Measurements from ENCODE around the gene LEMD3.
"Not testable (repeated sequence)": the region's sequence is repeated elsewhere in the genome, so short reads cannot be mapped to it uniquely, and the experiment has no call there.

DNA sequence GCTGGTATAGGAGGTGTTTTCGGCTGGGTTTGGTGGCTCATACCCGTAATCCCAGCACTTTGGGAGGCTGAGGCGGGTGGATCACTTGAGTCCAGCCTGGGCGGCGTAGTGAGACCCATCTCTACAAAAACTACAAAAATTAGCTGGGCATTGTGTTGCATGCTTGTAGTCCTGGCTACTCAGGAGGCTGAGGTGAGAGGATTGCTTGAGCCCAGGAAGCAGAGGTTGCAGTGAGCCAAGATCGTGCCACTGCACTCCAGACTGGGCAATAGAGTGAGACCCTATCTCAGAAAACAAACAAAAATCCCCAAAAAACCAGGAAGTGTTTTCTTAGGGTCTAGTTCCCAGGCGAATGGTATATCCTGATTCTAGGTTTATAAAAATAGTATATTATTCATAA, 116.1 kb downstream of the LEMD3 start:
- TF ChIP-seq, protein P1, sequence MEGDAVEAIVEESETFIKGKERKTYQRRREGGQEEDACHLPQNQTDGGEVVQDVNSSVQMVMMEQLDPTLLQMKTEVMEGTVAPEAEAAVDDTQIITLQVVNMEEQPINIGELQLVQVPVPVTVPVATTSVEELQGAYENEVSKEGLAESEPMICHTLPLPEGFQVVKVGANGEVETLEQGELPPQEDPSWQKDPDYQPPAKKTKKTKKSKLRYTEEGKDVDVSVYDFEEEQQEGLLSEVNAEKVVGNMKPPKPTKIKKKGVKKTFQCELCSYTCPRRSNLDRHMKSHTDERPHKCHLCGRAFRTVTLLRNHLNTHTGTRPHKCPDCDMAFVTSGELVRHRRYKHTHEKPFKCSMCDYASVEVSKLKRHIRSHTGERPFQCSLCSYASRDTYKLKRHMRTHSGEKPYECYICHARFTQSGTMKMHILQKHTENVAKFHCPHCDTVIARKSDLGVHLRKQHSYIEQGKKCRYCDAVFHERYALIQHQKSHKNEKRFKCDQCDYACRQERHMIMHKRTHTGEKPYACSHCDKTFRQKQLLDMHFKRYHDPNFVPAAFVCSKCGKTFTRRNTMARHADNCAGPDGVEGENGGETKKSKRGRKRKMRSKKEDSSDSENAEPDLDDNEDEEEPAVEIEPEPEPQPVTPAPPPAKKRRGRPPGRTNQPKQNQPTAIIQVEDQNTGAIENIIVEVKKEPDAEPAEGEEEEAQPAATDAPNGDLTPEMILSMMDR (IDR thresholded peaks at IDR 0.05; ENCODE audit: insufficient read depth, low read depth, low read length) = not testable (repeated sequence)
- TF ChIP-seq EZH2 (IDR thresholded peaks at IDR 0.05; ENCODE audit: insufficient read depth, low read length) = not testable (repeated sequence)
